Heart right ventricle (tissue), 16 donors: ENCODE data around the gene FAHD1. TPM values are rescaled to one million over a fixed set of nuclear protein-coding genes. Genes with fewer than 3 reads are reported as not detected.
A peak's percentile ranks its signal among the peaks of the same experiment; 100 is the strongest.

ENCODE experiments used
- ATAC-seq, 8 donors: fragments of 200-7000 bp; cut with Tn5 transposase; one replicate each; pipeline ENCODE4 v1.9.1; 2020; ENCODE audit warnings: mild to moderate bottlenecking in 8 of 8, moderate library complexity in 8 of 8, moderate number of reproducible peaks in 1 of 8
- DNase-seq, 2 donors: peaks; one replicate each; pipeline ENCODE4 v3.0.0-alpha.2; 2020
- H3K27ac ChIP-seq, 10 donors: fragments of 200-600 bp; sonication (generic) in 2 of 10; one replicate each; pipeline versions ENCODE4 v1.5.0 to v1.8.0; 2020 to 2022; ENCODE audit warnings: mild to moderate bottlenecking in 3 of 10
- H3K27me3 ChIP-seq, 7 donors: fragments of 200-600 bp; one replicate each; pipeline ENCODE4 v1.8.0; 2021 to 2022; ENCODE audit warnings: mild to moderate bottlenecking in 2 of 7
- H3K36me3 ChIP-seq, 9 donors: fragments of 200-600 bp; sonication (generic) in 1 of 9; one replicate each; pipeline versions ENCODE4 v1.5.0 to v1.8.0; 2020 to 2022; ENCODE audit warnings: mild to moderate bottlenecking in 2 of 9
- H3K4me1 ChIP-seq, 9 donors: fragments of 200-600 bp; sonication (generic) in 1 of 9; one replicate each; pipeline versions ENCODE4 v1.5.0 to v1.8.0; 2020 to 2022; ENCODE audit warnings: mild to moderate bottlenecking in 4 of 9
- H3K4me3 ChIP-seq, 10 donors: fragments of 200-600 bp; sonication (generic) in 2 of 10; one replicate each; pipeline versions ENCODE4 v1.5.0 to v1.8.0; 2020 to 2022; ENCODE audit warnings: mild to moderate bottlenecking in 7 of 10, moderate library complexity in 2 of 10
- H3K9me3 ChIP-seq, 11 donors: fragments of 200-600 bp in 10 of 11; sonication (generic) in 2 of 11; one replicate each; pipeline versions ENCODE4 v1.5.0 to v1.8.0; 2013 to 2022; ENCODE audit warnings: mild to moderate bottlenecking in 2 of 11, control low read depth in 1 of 11, moderate library complexity in 1 of 11
- CTCF ChIP-seq, 9 donors: fragments of 200-600 bp; sonication (generic) in 2 of 9; IDR thresholded peaks; one replicate each; pipeline versions ENCODE4 v1.5.0 to v1.8.0; 2021 to 2022; ENCODE audit warnings: antibody characterized with exemption in 9 of 9, mild to moderate bottlenecking in 5 of 9, moderate library complexity in 1 of 9
- WGBS, 2 donors: extraction: QIAGEN DNeasy Blood & Tissue Kit; methylation state at CpG; one replicate each; pipeline ENCODE4 v1.1.7; 2013; ENCODE audit warnings: inconsistent platforms in 1 of 2; 5-methylcytosine and 5-hydroxymethylcytosine counted together
- intact Hi-C, 10 donors: fragments of 100-400 bp; cut with DNase I; formaldehyde crosslinking; loops; one replicate each; pipeline versions ENCODE4 v1.11.1 to v1.14.2; 2022
- polyA plus RNA-seq, 2 donors: library from polyadenylated mRNA; stranded (reverse); fragments of 200-250 nt; gene quantifications; one replicate each; pipeline ENCODE4 v1.2.3, GENCODE V29; 2013
- total RNA-seq, 10 donors: library from RNA; stranded (reverse); fragmentation: NEBNext Ultra II Directional in 3 of 10; extraction: Animal tissue kit (Norgen Biotek cat#: 25700) in 3 of 10; gene quantifications; one replicate each; pipeline versions ENCODE4 v1.2.1 to v1.2.4, GENCODE V29; 2021 to 2023
- donor health status: Arrhythmogenic right ventricular cardiomyopathy.
- donor health status: ischemic (EF 13 %, LVEDD 7.1; RV severe dilation, severe dysfunction).
- donor health status: healthy with polysubstance abuse.
- donor health status: DM: no; HTN: yes; CAD: no.
- donor health status: DM: no; HTN: no; CAD: no.
- donor health status: ischemic (EF 25% LVEDD 6.9; RV normal size, moderate dysfunction).
- donor health status: ischemic (EF 25% LVEDD 5.7; RV mildly dilated, moderate dysfunction).
- donor health status: healthy.
- donor health status: DM: yes; HTN: yes; CAD: no.
- donor health status: Ischemic cardiomyopathy.
- donor health status: ischemic (EF 35%, LVEDD 5.7; RV mildly dilated, moderate dysfunction).
- donor health status: nonischemic (EF 11% LVEDD 7.7; RV severe dilation, severe dysfunction).
- donor health status: DM: yes; HTN: yes; CAD: no.
- donor health status: PGD.
- donor health status: ischemic (EF 29% LVEDD 5.4; RV normal size, mild dysfunction).
- donor health status: nonischemic (EF 23%, LVEDD 6.1; RV moderate dilation, normal function).

Gene FAHD1
- total and polyA plus RNA-seq, 12 donors = 16.2 to 47.6 (median 31.5) TPM

DNA sequence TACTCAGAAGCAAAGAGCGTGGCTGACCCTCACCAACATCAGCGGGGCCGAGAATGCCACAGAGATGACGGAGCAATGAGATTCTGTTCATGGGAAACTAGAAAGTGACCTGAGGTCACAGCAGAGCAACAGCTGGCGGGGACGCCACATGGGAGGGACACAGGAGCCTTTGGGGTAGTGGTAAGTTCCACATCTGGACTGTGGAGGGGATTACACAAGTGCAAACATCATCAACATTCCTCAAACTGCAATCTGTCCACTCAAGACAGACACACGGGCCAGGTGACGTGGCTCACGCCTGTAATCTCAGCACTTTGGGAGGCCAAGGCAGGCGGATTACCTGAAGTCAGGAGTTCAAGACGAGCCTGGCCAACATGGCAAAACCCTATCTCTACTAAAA is 11.5 kb upstream of the FAHD1 start:
- no peaks in the 10 kb centered on the region for H3K27me3 ChIP-seq
- no peaks in the 10 kb centered on the region for H3K9me3 ChIP-seq
- WGBS, 2 donors = 87 to 93% methylated on average over 11 of the region's 11 CpGs
- no peak for TF ChIP-seq CTCF (IDR thresholded peaks at IDR 0.05)
- intact Hi-C loops = no loop called here
- peaks cover 0 to 79% (median 22%) of the 10 kb centered on the region in 9 donors for H3K36me3 ChIP-seq
- ATAC-seq = peak in 1 of 8 donors; percentile 47
- no peak overlapping the region for H3K4me3 ChIP-seq
- no peak for DNase-seq
- no peaks in the 10 kb centered on the region for H3K4me1 ChIP-seq
- H3K27ac ChIP-seq = no peak overlapping the region

GRCh38 chr16:1816396-1817275 is 10.4 kb upstream of the FAHD1 start:
- TF ChIP-seq CTCF (IDR thresholded peaks at IDR 0.05) = no peak
- no peak overlapping the region for H3K27ac ChIP-seq
- 94 to 95% methylated on average over 40 of the region's 40 CpGs for WGBS, 2 donors
- no peak for ATAC-seq
- H3K4me3 ChIP-seq = no peak overlapping the region
- intact Hi-C loops = no loop called here
- no peak for DNase-seq
- H3K9me3 ChIP-seq = no peaks in the 10 kb centered on the region
- H3K36me3 ChIP-seq = peaks cover 0 to 85% (median 33%) of the 10 kb centered on the region in 9 donors
- no peaks in the 10 kb centered on the region for H3K4me1 ChIP-seq
- H3K27me3 ChIP-seq = no peaks in the 10 kb centered on the region

DNA sequence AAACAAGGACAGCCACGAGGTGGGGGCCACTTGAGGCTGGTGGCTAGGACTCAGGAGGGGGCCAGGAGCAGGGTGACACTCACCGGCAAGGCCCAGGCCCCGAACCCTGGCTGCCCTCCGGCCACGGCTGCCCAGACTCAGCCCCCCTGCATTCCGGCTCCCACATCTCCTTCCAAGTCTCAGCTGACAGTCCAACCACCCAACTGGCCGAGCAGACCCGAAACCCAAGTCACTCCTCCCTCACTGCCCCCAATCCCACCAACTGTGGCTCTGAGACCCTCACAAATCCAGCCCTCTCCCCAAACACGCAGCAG is 9.8 kb upstream of the FAHD1 start:
- Histone ChIP-seq H3K36me3 (peaks cover 0 to 91% (median 33%) of the 10 kb centered on the region in 9 donors), H3K4me3 (no peak overlapping the region), H3K4me1 (no peaks in the 10 kb centered on the region), H3K27ac (no peak overlapping the region), H3K27me3 (no peaks in the 10 kb centered on the region), H3K9me3 (no peaks in the 10 kb centered on the region)
- WGBS, 2 donors = 97 to 99% methylated on average over 9 of the region's 9 CpGs
- no peak for TF ChIP-seq CTCF (IDR thresholded peaks at IDR 0.05)
- intact Hi-C loops = no loop called here
- DNase-seq (no peak), ATAC-seq (no peak)

GRCh38 chr16:1817716-1818115 is 9.3 kb upstream of the FAHD1 start:
- no peaks in the 10 kb centered on the region for H3K27me3 ChIP-seq
- TF ChIP-seq CTCF (IDR thresholded peaks at IDR 0.05) = no peak
- H3K4me1 ChIP-seq = no peaks in the 10 kb centered on the region
- H3K4me3 ChIP-seq = no peak overlapping the region
- ATAC-seq (peak in 1 of 8 donors; percentile 16), DNase-seq (no peak)
- peaks cover 0 to 95% (median 33%) of the 10 kb centered on the region in 9 donors for H3K36me3 ChIP-seq
- no peak overlapping the region for H3K27ac ChIP-seq
- intact Hi-C loops = no loop called here
- 93% methylated on average over 17 of the region's 17 CpGs for WGBS, 2 donors
- H3K9me3 ChIP-seq = no peaks in the 10 kb centered on the region
